Mucosa of descending colon (tissue), 3 donors: ENCODE data around the gene DPP7. TPM values are rescaled to one million over a fixed set of nuclear protein-coding genes. Genes with fewer than 3 reads are reported as not detected.

Source experiments
- ATAC-seq: fragments of 200-7000 bp; cut with Tn5 transposase; one replicate; pipeline ENCODE4 v1.9.1; 2020; ENCODE audit warnings: mild to moderate bottlenecking, moderate library complexity
- DNase-seq, 3 donors: peaks; one replicate each; pipeline ENCODE4 v3.0.0-alpha.2; 2020
- H3K36me3 ChIP-seq: fragments of 200-600 bp; one replicate; pipeline ENCODE4 v1.8.0; 2021; ENCODE audit warnings: low read depth, mild to moderate bottlenecking
- H3K4me1 ChIP-seq: fragments of 200-600 bp; one replicate; pipeline ENCODE4 v1.8.0; 2021; ENCODE audit warnings: low read depth, mild to moderate bottlenecking
- H3K4me3 ChIP-seq: fragments of 200-600 bp; one replicate; pipeline ENCODE4 v1.8.0; 2021; ENCODE audit warnings: mild to moderate bottlenecking
- H3K9me3 ChIP-seq: fragments of 200-600 bp; one replicate; pipeline ENCODE4 v1.8.0; 2021; ENCODE audit warnings: mild to moderate bottlenecking
- CTCF ChIP-seq: fragments of 200-600 bp; IDR thresholded peaks from one replicate; pipeline ENCODE4 v1.8.0; 2022; ENCODE audit warnings: antibody characterized with exemption, mild to moderate bottlenecking
- intact Hi-C, 2 donors: fragments of 100-400 bp; cut with DNase I in 1 of 2; cut with micrococcal nuclease in 1 of 2; formaldehyde crosslinking; loops; one replicate each; pipeline versions ENCODE4 v1.11.0 to v1.11.1; 2022; cut with DNase I, micrococcal nuclease
- total RNA-seq, 3 donors: library from RNA; stranded (reverse); fragmentation: NEBNext Ultra II Directional in 2 of 3; extraction: Animal tissue kit (Norgen Biotek cat#: 25700) in 2 of 3; gene quantifications; one replicate each; pipeline versions ENCODE4 v1.2.1 to v1.2.4, GENCODE V29; 2021 to 2023
- donor health status: DM: no; HTN: no; CAD: no; lungs with moderate emphysema.
- donor health status: DM: no; HTN: no; CAD: no.
- donor health status: DM: no; HTN: yes; CAD: no.

DPP7 gene
- total RNA-seq, 3 donors from 2014 or later: 47.0 to 114 (median 51.5) TPM

- DNase-seq (no peak), ATAC-seq (no peak)
- H3K4me1 ChIP-seq: peaks cover 8% of the 10 kb centered on the region
- no peak overlapping the region for H3K4me3 ChIP-seq
- H3K36me3 ChIP-seq: no peaks in the 10 kb centered on the region
- no peak for TF ChIP-seq CTCF
- H3K9me3 ChIP-seq: no peaks in the 10 kb centered on the region
- intact Hi-C loops: no loop called here
Measured at GRCh38 chr9:137157618-137158415, 43.3 kb upstream of the DPP7 start.

- TF ChIP-seq CTCF: no peak
- H3K9me3 ChIP-seq: no peaks in the 10 kb centered on the region
- ATAC-seq (peak; percentile 81), DNase-seq (peak in 1 of 3 donors; percentile 62)
- H3K4me3 ChIP-seq: no peak overlapping the region
- intact Hi-C loops: no loop called here
- H3K4me1 ChIP-seq: peaks cover 3% of the 10 kb centered on the region
- no peaks in the 10 kb centered on the region for H3K36me3 ChIP-seq
Measured at GRCh38 chr9:137156567-137157375, 42.2 kb upstream of the DPP7 start.

DNA sequence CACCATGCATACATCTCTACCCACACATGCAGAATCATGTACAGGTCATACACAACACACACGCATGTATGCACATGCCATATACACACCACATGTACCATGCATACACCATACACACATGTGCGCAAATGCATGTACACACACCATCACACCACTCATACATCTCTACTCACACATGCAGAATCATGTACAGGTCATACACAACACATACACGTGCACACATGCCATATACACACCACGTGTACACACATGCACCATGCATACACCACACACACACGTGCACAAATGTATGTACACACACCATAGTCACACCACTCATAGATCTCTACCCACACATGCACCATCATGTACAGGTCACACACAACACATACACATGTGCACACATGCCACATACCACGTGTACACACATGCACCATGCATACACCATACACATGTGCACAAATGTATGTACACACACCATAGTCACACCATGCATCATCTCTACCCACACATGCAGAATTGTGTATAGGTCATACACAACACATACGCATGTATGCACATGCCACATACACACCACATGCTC is 38.4 kb upstream of the DPP7 start:
- ATAC-seq (no peak), DNase-seq (no peak)
- Histone ChIP-seq H3K9me3 (no peaks in the 10 kb centered on the region), H3K4me1 (peaks cover 3% of the 10 kb centered on the region), H3K36me3 (no peaks in the 10 kb centered on the region), H3K4me3 (no peak overlapping the region)
- intact Hi-C loops: no loop called here
- no peak for TF ChIP-seq CTCF

GRCh38 chr9:137150617-137151457 is 36.3 kb upstream of the DPP7 start:
- intact Hi-C loops: no loop called here
- TF ChIP-seq CTCF: no peak

GRCh38 chr9:137149942-137150616 is 35.5 kb upstream of the DPP7 start:
- no peak for TF ChIP-seq CTCF
- no peaks in the 10 kb centered on the region for H3K4me1 ChIP-seq
- intact Hi-C loops: no loop called here
- no peaks in the 10 kb centered on the region for H3K36me3 ChIP-seq
- ATAC-seq: peak; percentile 52
- H3K4me3 ChIP-seq: no peak overlapping the region
- no peak for DNase-seq
- H3K9me3 ChIP-seq: no peaks in the 10 kb centered on the region

More at GRCh38 chr9:137150617-137151457, 36.3 kb upstream of the DPP7 start:
- no peaks in the 10 kb centered on the region for H3K9me3 ChIP-seq
- no peak overlapping the region for H3K4me3 ChIP-seq
- H3K4me1 ChIP-seq: no peaks in the 10 kb centered on the region
- DNase-seq: peak; percentile 79 to 85 (median 81)
- H3K36me3 ChIP-seq: no peaks in the 10 kb centered on the region
- peak; percentile 79 for ATAC-seq
